Activated T-cell treated with anti-CD3 and anti-CD28 coated beads, Interleukin-2, amount 50 U/mL, for 48 hours (primary cell): ENCODE measurements around the gene FNDC8.
"Not testable (repeated sequence)": the region's sequence is repeated elsewhere in the genome, so short reads cannot be mapped to it uniquely, and the experiment has no call there.

Experiments
- DNase-seq, 2 experiments: peaks; one replicate each; pipeline ENCODE4 v3.0.0-alpha.2; 2020

The FNDC8 gene

GRCh38 chr17:35121315-35121714 lies at the start of gene FNDC8:
FNDC8 (plus strand) TSS chr17:35121615; CDS start chr17:35121694, 79 bp downstream.
- no peak for DNase-seq

- no peak for DNase-seq
Observed at GRCh38 chr17:35073183-35073790, 48.1 kb upstream of the FNDC8 start.

GRCh38 chr17:35073991-35074627 lies 47.3 kb upstream of the FNDC8 start:
- peak in 1 of 2 experiments; percentile 44 for DNase-seq

GRCh38 chr17:35074711-35075707 lies 46.4 kb upstream of the FNDC8 start:
- DNase-seq = no peak

- DNase-seq = no peak
Observed at GRCh38 chr17:35076874-35077273, 44.5 kb upstream of the FNDC8 start.

- DNase-seq = no peak
Observed at GRCh38 chr17:35079547-35080423, 41.6 kb upstream of the FNDC8 start.

GRCh38 chr17:35080536-35080935 lies 40.9 kb upstream of the FNDC8 start:
- no peak for DNase-seq

- DNase-seq = no peak
Observed at GRCh38 chr17:35081638-35082037, 39.8 kb upstream of the FNDC8 start.

- no peak for DNase-seq
Observed at GRCh38 chr17:35082073-35082657, 39.2 kb upstream of the FNDC8 start.

GRCh38 chr17:35083071-35083470 lies 38.3 kb upstream of the FNDC8 start:
- no peak for DNase-seq

GRCh38 chr17:35084987-35085386 lies 36.4 kb upstream of the FNDC8 start:
- DNase-seq = no peak

- no peak for DNase-seq
Observed at GRCh38 chr17:35086164-35086563, 35.3 kb upstream of the FNDC8 start.

- DNase-seq = no peak
Observed at GRCh38 chr17:35086931-35087573, 34.4 kb upstream of the FNDC8 start.

- peak; percentile 48 to 51 for DNase-seq
Observed at GRCh38 chr17:35087731-35088355, 33.6 kb upstream of the FNDC8 start.

GRCh38 chr17:35088356-35088880 lies 33.0 kb upstream of the FNDC8 start:
- no peak for DNase-seq

GRCh38 chr17:35088881-35089585 lies 32.4 kb upstream of the FNDC8 start:
- DNase-seq = peak; percentile 93 to 96

- no peak for DNase-seq
Observed at GRCh38 chr17:35089586-35090296, 31.7 kb upstream of the FNDC8 start.

- not testable (repeated sequence) for DNase-seq
Observed at GRCh38 chr17:35090707-35091106, 30.7 kb upstream of the FNDC8 start.

- DNase-seq = no peak
Observed at GRCh38 chr17:35094902-35095301, 26.5 kb upstream of the FNDC8 start.
